ENCODE results near the gene IKZF5. TPM values are rescaled to one million over a fixed set of nuclear protein-coding genes. Genes with fewer than 3 reads are reported as not detected.

Gene IKZF5
- total and polyA plus RNA-seq, 2 donors from 2014 or later = 7.3 to 17.1 TPM

GRCh38 chr10:123044391-123044790 is 35.8 kb upstream of the IKZF5 start:
- Histone ChIP-seq H3K4me1 (ENCODE audit: control insufficient read depth in 2 of 3, insufficient read depth in 2 of 3, low read depth in 1 of 3, low read length in 3 of 3) (no peaks in the 10 kb centered on the region), H3K27me3 (ENCODE audit: control insufficient read depth, insufficient read depth, low read length) (no peaks in the 10 kb centered on the region), H3K9me3 (ENCODE audit: control insufficient read depth in 2 of 3, insufficient read depth in 1 of 3, low read length in 3 of 3) (no peaks in the 10 kb centered on the region), H3K27ac (ENCODE audit: low read depth in 2 of 2, low read length in 2 of 2) (no peak overlapping the region), H3K4me3 (ENCODE audit: low read length in 3 of 3) (no peak overlapping the region), H3K36me3 (ENCODE audit: control insufficient read depth in 2 of 3, insufficient read depth in 3 of 3, low read length in 3 of 3) (peaks cover 0 to 22% (median 14%) of the 10 kb centered on the region in 3 donors), H3K9ac (ENCODE audit: low read length in 3 of 3) (no peak overlapping the region)
- peak in 2 of 5 donors; percentile 17 to 41 for DNase-seq
- no peak for FAIRE-seq
- TF ChIP-seq, protein P1, sequence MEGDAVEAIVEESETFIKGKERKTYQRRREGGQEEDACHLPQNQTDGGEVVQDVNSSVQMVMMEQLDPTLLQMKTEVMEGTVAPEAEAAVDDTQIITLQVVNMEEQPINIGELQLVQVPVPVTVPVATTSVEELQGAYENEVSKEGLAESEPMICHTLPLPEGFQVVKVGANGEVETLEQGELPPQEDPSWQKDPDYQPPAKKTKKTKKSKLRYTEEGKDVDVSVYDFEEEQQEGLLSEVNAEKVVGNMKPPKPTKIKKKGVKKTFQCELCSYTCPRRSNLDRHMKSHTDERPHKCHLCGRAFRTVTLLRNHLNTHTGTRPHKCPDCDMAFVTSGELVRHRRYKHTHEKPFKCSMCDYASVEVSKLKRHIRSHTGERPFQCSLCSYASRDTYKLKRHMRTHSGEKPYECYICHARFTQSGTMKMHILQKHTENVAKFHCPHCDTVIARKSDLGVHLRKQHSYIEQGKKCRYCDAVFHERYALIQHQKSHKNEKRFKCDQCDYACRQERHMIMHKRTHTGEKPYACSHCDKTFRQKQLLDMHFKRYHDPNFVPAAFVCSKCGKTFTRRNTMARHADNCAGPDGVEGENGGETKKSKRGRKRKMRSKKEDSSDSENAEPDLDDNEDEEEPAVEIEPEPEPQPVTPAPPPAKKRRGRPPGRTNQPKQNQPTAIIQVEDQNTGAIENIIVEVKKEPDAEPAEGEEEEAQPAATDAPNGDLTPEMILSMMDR (IDR thresholded peaks at IDR 0.05; ENCODE audit: borderline replicate concordance, extremely low read depth, insufficient read depth) = no peak
- intact Hi-C loops (cut with DNase I) = no loop called here

DNA sequence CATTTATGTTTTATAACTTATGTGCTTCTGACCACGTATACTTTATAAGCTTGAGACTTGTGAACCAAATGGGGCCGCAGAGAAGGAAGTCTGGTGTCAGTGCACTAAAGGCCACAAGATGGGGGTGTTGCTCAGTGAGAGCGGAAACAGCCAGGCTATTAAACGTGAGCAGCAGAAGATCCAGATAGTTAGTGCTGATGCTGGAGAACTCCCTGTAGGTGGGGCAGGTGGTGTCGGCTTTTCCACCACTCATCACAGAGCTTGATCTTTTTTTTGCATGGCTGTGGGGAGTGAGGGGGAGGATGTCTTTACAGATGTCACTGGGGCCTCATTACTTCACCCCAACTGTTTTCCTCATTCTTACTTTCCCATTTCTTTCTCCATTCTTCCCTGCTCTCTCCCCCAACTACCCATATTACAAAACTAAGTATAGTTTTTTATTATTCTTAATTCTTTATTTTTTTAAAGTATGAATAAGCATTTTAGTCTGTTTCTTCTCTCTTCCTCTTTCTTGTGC is 34.9 kb upstream of the IKZF5 start:
- no peak overlapping the region for H3K4me3 ChIP-seq (ENCODE audit: low read length in 3 of 3)
- DNase-seq (peak in 4 of 5 donors; percentile 60 to 87 (median 74)), FAIRE-seq (no peak)
- no peaks in the 10 kb centered on the region for H3K27me3 ChIP-seq (ENCODE audit: control insufficient read depth, insufficient read depth, low read length)
- H3K4me1 ChIP-seq (ENCODE audit: control insufficient read depth in 2 of 3, insufficient read depth in 2 of 3, low read depth in 1 of 3, low read length in 3 of 3) = peaks cover 0 to 6% (median 0%) of the 10 kb centered on the region in 3 donors
- intact Hi-C loops (cut with DNase I) = no loop called here
- H3K9ac ChIP-seq (ENCODE audit: low read length in 3 of 3) = no peak overlapping the region
- H3K36me3 ChIP-seq (ENCODE audit: control insufficient read depth in 2 of 3, insufficient read depth in 3 of 3, low read length in 3 of 3) = peaks cover 0 to 22% (median 12%) of the 10 kb centered on the region in 3 donors
- H3K9me3 ChIP-seq (ENCODE audit: control insufficient read depth in 2 of 3, insufficient read depth in 1 of 3, low read length in 3 of 3) = no peaks in the 10 kb centered on the region
- H3K27ac ChIP-seq (ENCODE audit: low read depth in 2 of 2, low read length in 2 of 2) = no peak overlapping the region
- TF ChIP-seq, protein P1 (IDR thresholded peaks at IDR 0.05; ENCODE audit: borderline replicate concordance, extremely low read depth, insufficient read depth) = peak; percentile 70

GRCh38 chr10:123042708-123043408 is 34.3 kb upstream of the IKZF5 start:
- DNase-seq (no peak), FAIRE-seq (no peak)
- TF ChIP-seq, protein P1 (IDR thresholded peaks at IDR 0.05; ENCODE audit: borderline replicate concordance, extremely low read depth, insufficient read depth) = no peak
- intact Hi-C loops (cut with DNase I) = no loop called here
- Histone ChIP-seq H3K9ac (ENCODE audit: low read length in 3 of 3) (no peak overlapping the region), H3K27ac (ENCODE audit: low read depth in 2 of 2, low read length in 2 of 2) (no peak overlapping the region), H3K4me1 (ENCODE audit: control insufficient read depth in 2 of 3, insufficient read depth in 2 of 3, low read depth in 1 of 3, low read length in 3 of 3) (peaks cover 0 to 6% (median 0%) of the 10 kb centered on the region in 3 donors), H3K27me3 (ENCODE audit: control insufficient read depth, insufficient read depth, low read length) (no peaks in the 10 kb centered on the region), H3K4me3 (ENCODE audit: low read length in 3 of 3) (no peak overlapping the region), H3K9me3 (ENCODE audit: control insufficient read depth in 2 of 3, insufficient read depth in 1 of 3, low read length in 3 of 3) (no peaks in the 10 kb centered on the region), H3K36me3 (ENCODE audit: control insufficient read depth in 2 of 3, insufficient read depth in 3 of 3, low read length in 3 of 3) (peaks cover 0 to 16% (median 9%) of the 10 kb centered on the region in 3 donors)

Data from kidney (tissue), 14 donors.